Suprapubic skin (tissue), 3 donors: ENCODE results near the gene BEST1.

ENCODE experiments used
- CTCF ChIP-seq, 2 donors: fragments of 200-600 bp in 1 of 2; fragments of 450-650 bp in 1 of 2; sonication (generic) in 1 of 2; IDR thresholded peaks; one replicate each; pipeline ENCODE4 v1.5.1; 2016 to 2019; ENCODE audit warnings: antibody characterized with exemption in 2 of 2, mild to moderate bottlenecking in 1 of 2, moderate library complexity in 1 of 2
- EP300 ChIP-seq: sonication (generic); formaldehyde crosslinking; IDR thresholded peaks from one replicate; pipeline ENCODE4 v1.6.1; 2017; ENCODE audit warnings: antibody characterized with exemption
- POLR2A ChIP-seq, 2 donors: fragments of 450-650 bp; IDR thresholded peaks; one replicate each; pipeline ENCODE4 v1.6.1; 2017; ENCODE audit warnings: antibody characterized with exemption in 2 of 2, mild to moderate bottlenecking in 2 of 2, moderate library complexity in 2 of 2

- TF ChIP-seq EP300 (no peak), CTCF (IDR thresholded peaks at IDR 0.05) (no peak), POLR2A (IDR thresholded peaks at IDR 0.05) (no peak)
These were observed 47.8 kb upstream of the BEST1 start for GRCh38 chr11:61902313-61902712.
